ENCODE data around the gene HOXA13. TPM values are rescaled to one million over a fixed set of nuclear protein-coding genes. Genes with fewer than 3 reads are reported as not detected.

The HOXA13 gene
- total RNA-seq, 5 donors from 2014 or later (not counting 1 experiment from before 2014, with no cell fraction given): not detected

- Histone ChIP-seq H3K4me3 (ENCODE audit: control insufficient read depth in 1 of 2, extremely low read depth in 1 of 2, low read length in 1 of 2) (peak overlapping the region in 1 of 2 donors; percentile 15), H3K9me3 (no peaks in the 10 kb centered on the region), H3K27me3 (replicated peaks in 1 of 2; ENCODE audit: control insufficient read depth in 2 of 2, extremely low read depth in 1 of 2, insufficient read depth in 2 of 2, low read length in 1 of 2) (peaks cover 41 to 61% of the 10 kb centered on the region in 2 experiments), H3K4me1 (ENCODE audit: control insufficient read depth in 1 of 2, extremely low read depth in 1 of 2, insufficient read depth in 2 of 2, low read length in 2 of 2) (peaks cover 3 to 40% of the 10 kb centered on the region in 2 experiments), H3K36me3 (ENCODE audit: control insufficient read depth in 2 of 2, extremely low read depth in 1 of 2, insufficient read depth in 1 of 2, low read length in 1 of 2) (no peaks in the 10 kb centered on the region), H3K27ac (ENCODE audit: low read length) (no peak overlapping the region)
- H3K4me3 Mint-ChIP-seq: peak overlapping the region; percentile 41 to 71 (median 46)
- H3K27me3 Mint-ChIP-seq: peaks cover 81 to 83% of the 10 kb centered on the region in 2 donors
- ChIA-PET POLR2A (interaction anchor here (0.6 kb wide), 3 partner anchors 406 to 1337 kb away, joined by 3 to 5 read pairs (median 3); no protein-coding TSS in a partner anchor), CTCF (interaction anchor here (0.5 to 1.2 kb wide), 8 partner anchors 11 to 1337 kb away, joined by 3 to 8 read pairs (median 3); no protein-coding TSS in a partner anchor)
- ATAC-seq (replicated peaks in 1 of 4) (peak in 3 of 4 experiments; percentile 23 to 38 (median 32)), DNase-seq (peak in 3 of 35 experiments; percentile 10 to 27 (median 23))
- 5% methylated on average over 89 of the region's 93 CpGs for WGBS (ENCODE audit: insufficient coverage)
- H3K27ac Mint-ChIP-seq: peak overlapping the region in 1 of 2 donors; percentile 23
- no peaks in the 10 kb centered on the region for H3K9me3 Mint-ChIP-seq
- peaks cover 34 to 37% (median 36%) of the 10 kb centered on the region in 3 donors for H3K4me1 Mint-ChIP-seq
- no peaks in the 10 kb centered on the region for H3K36me3 Mint-ChIP-seq
These were observed 755 bp downstream of the HOXA13 start for GRCh38 chr7:27198871-27199801.

- no peak overlapping the region for H3K27ac ChIP-seq (ENCODE audit: low read length)
- Mint-ChIP-seq H3K36me3 (no peaks in the 10 kb centered on the region), H3K27ac (peak overlapping the region in 1 of 2 donors; percentile 50), H3K4me1 (peaks cover 38 to 39% (median 38%) of the 10 kb centered on the region in 3 donors), H3K27me3 (peaks cover 82 to 83% of the 10 kb centered on the region in 2 donors), H3K4me3 (peak overlapping the region in 2 of 3 donors; percentile 40 to 70), H3K9me3 (no peaks in the 10 kb centered on the region)
- no peaks in the 10 kb centered on the region for H3K9me3 ChIP-seq
- no peak for ATAC-seq (replicated peaks in 1 of 4)
- peaks cover 41 to 60% of the 10 kb centered on the region in 2 experiments for H3K27me3 ChIP-seq (replicated peaks in 1 of 2; ENCODE audit: control insufficient read depth in 2 of 2, extremely low read depth in 1 of 2, insufficient read depth in 2 of 2, low read length in 1 of 2)
- peak overlapping the region in 1 of 2 donors; percentile 11 for H3K4me3 ChIP-seq (ENCODE audit: control insufficient read depth in 1 of 2, extremely low read depth in 1 of 2, low read length in 1 of 2)
- H3K36me3 ChIP-seq (ENCODE audit: control insufficient read depth in 2 of 2, extremely low read depth in 1 of 2, insufficient read depth in 1 of 2, low read length in 1 of 2): no peaks in the 10 kb centered on the region
- WGBS (ENCODE audit: insufficient coverage): 13% methylated on average over 19 of the region's 29 CpGs
- ChIA-PET POLR2A (interaction anchor here in 1 of 2 donors (0.6 kb wide), 1 partner anchor 407 kb away, joined by 5 read pairs; no protein-coding TSS in a partner anchor), CTCF (interaction anchor here (0.5 to 1.2 kb wide), 6 partner anchors 30 to 1336 kb away, joined by 3 to 8 read pairs (median 3); no protein-coding TSS in a partner anchor)
- peaks cover 3 to 46% of the 10 kb centered on the region in 2 experiments for H3K4me1 ChIP-seq (ENCODE audit: control insufficient read depth in 1 of 2, extremely low read depth in 1 of 2, insufficient read depth in 2 of 2, low read length in 2 of 2)
- DNase-seq: peak in 4 of 35 experiments; percentile 7 to 23 (median 16)
These were observed 1.6 kb downstream of the HOXA13 start for GRCh38 chr7:27198138-27198841.

- peak in 1 of 35 experiments; percentile 23 for DNase-seq
- peaks cover 78 to 82% of the 10 kb centered on the region in 2 donors for H3K27me3 Mint-ChIP-seq
- H3K9me3 Mint-ChIP-seq: no peaks in the 10 kb centered on the region
- H3K27me3 ChIP-seq (replicated peaks in 1 of 2; ENCODE audit: control insufficient read depth in 2 of 2, extremely low read depth in 1 of 2, insufficient read depth in 2 of 2, low read length in 1 of 2): peaks cover 37 to 60% of the 10 kb centered on the region in 2 experiments
- CTCF ChIA-PET: no interaction called here
- no peaks in the 10 kb centered on the region for H3K9me3 ChIP-seq
- 35% methylated on average over 4 of the region's 18 CpGs for WGBS (ENCODE audit: insufficient coverage)
- ATAC-seq (replicated peaks in 1 of 4): no peak
- H3K4me1 Mint-ChIP-seq: peaks cover 41 to 42% (median 41%) of the 10 kb centered on the region in 3 donors
- POLR2A ChIA-PET: no interaction called here
- H3K36me3 ChIP-seq (ENCODE audit: control insufficient read depth in 2 of 2, extremely low read depth in 1 of 2, insufficient read depth in 1 of 2, low read length in 1 of 2): no peaks in the 10 kb centered on the region
- no peaks in the 10 kb centered on the region for H3K36me3 Mint-ChIP-seq
- peaks cover 3 to 53% of the 10 kb centered on the region in 2 experiments for H3K4me1 ChIP-seq (ENCODE audit: control insufficient read depth in 1 of 2, extremely low read depth in 1 of 2, insufficient read depth in 2 of 2, low read length in 2 of 2)
- no peak overlapping the region for H3K27ac ChIP-seq (ENCODE audit: low read length)
- peak overlapping the region in 1 of 2 donors; percentile 65 for H3K27ac Mint-ChIP-seq
- peak overlapping the region in 1 of 3 donors; percentile 70 for H3K4me3 Mint-ChIP-seq
- H3K4me3 ChIP-seq (ENCODE audit: control insufficient read depth in 1 of 2, extremely low read depth in 1 of 2, low read length in 1 of 2): no peak overlapping the region
These were observed 2.5 kb downstream of the HOXA13 start for GRCh38 chr7:27197137-27198042.

- peaks cover 37 to 40% (median 39%) of the 10 kb centered on the region in 3 donors for H3K4me1 Mint-ChIP-seq
- Histone ChIP-seq H3K9me3 (no peaks in the 10 kb centered on the region), H3K27ac (ENCODE audit: low read length) (no peak overlapping the region), H3K27me3 (replicated peaks in 1 of 2; ENCODE audit: control insufficient read depth in 2 of 2, extremely low read depth in 1 of 2, insufficient read depth in 2 of 2, low read length in 1 of 2) (peaks cover 33 to 60% of the 10 kb centered on the region in 2 experiments), H3K4me1 (ENCODE audit: control insufficient read depth in 1 of 2, extremely low read depth in 1 of 2, insufficient read depth in 2 of 2, low read length in 2 of 2) (peaks cover 3 to 52% of the 10 kb centered on the region in 2 experiments), H3K36me3 (ENCODE audit: control insufficient read depth in 2 of 2, extremely low read depth in 1 of 2, insufficient read depth in 1 of 2, low read length in 1 of 2) (no peaks in the 10 kb centered on the region), H3K4me3 (ENCODE audit: control insufficient read depth in 1 of 2, extremely low read depth in 1 of 2, low read length in 1 of 2) (no peak overlapping the region)
- no peaks in the 10 kb centered on the region for H3K36me3 Mint-ChIP-seq
- no peak overlapping the region for H3K4me3 Mint-ChIP-seq
- ChIA-PET POLR2A (interaction anchor here in 1 of 2 donors (0.6 kb wide), 1 partner anchor 13 kb away, joined by 3 read pairs; no protein-coding TSS in a partner anchor), CTCF (interaction anchor here (0.5 to 2.4 kb wide), 51 partner anchors 9 to 1726 kb away, joined by 3 to 23 read pairs (median 4); partner anchors contain the start of gene HOXA3 (in 1 of the 2))
- peaks cover 71 to 81% of the 10 kb centered on the region in 2 donors for H3K27me3 Mint-ChIP-seq
- DNase-seq (peak; percentile 49 to 89 (median 78)), ATAC-seq (replicated peaks in 1 of 4) (peak in 2 of 4 experiments; percentile 34 to 46)
- H3K9me3 Mint-ChIP-seq: no peaks in the 10 kb centered on the region
- no peak overlapping the region for H3K27ac Mint-ChIP-seq
- WGBS (ENCODE audit: insufficient coverage): 3% methylated on average over 6 of the region's 6 CpGs
These were observed 3.6 kb downstream of the HOXA13 start for GRCh38 chr7:27196287-27196767.

- Mint-ChIP-seq H3K27ac (no peak overlapping the region), H3K27me3 (peaks cover 73 to 84% of the 10 kb centered on the region in 2 donors), H3K4me3 (no peak overlapping the region), H3K4me1 (peaks cover 30 to 37% (median 35%) of the 10 kb centered on the region in 3 donors), H3K9me3 (no peaks in the 10 kb centered on the region), H3K36me3 (no peaks in the 10 kb centered on the region)
- CTCF ChIA-PET: interaction anchor here (0.7 to 2.4 kb wide), 14 partner anchors 8 to 902 kb away, joined by 3 to 23 read pairs (median 7); no protein-coding TSS in a partner anchor
- ATAC-seq (replicated peaks in 1 of 4): no peak
- no peaks in the 10 kb centered on the region for H3K9me3 ChIP-seq
- no peak overlapping the region for H3K4me3 ChIP-seq (ENCODE audit: control insufficient read depth in 1 of 2, extremely low read depth in 1 of 2, low read length in 1 of 2)
- peaks cover 36 to 62% of the 10 kb centered on the region in 2 experiments for H3K27me3 ChIP-seq (replicated peaks in 1 of 2; ENCODE audit: control insufficient read depth in 2 of 2, extremely low read depth in 1 of 2, insufficient read depth in 2 of 2, low read length in 1 of 2)
- WGBS (ENCODE audit: insufficient coverage): 80% methylated on average over 2 of the region's 9 CpGs
- POLR2A ChIA-PET: no interaction called here
- no peak overlapping the region for H3K27ac ChIP-seq (ENCODE audit: low read length)
- H3K4me1 ChIP-seq (ENCODE audit: control insufficient read depth in 1 of 2, extremely low read depth in 1 of 2, insufficient read depth in 2 of 2, low read length in 2 of 2): peaks cover 0 to 38% of the 10 kb centered on the region in 2 experiments
- H3K36me3 ChIP-seq (ENCODE audit: control insufficient read depth in 2 of 2, extremely low read depth in 1 of 2, insufficient read depth in 1 of 2, low read length in 1 of 2): no peaks in the 10 kb centered on the region
- DNase-seq: peak in 2 of 35 experiments; percentile 1 to 3
These were observed 5.1 kb downstream of the HOXA13 start for GRCh38 chr7:27194686-27195379.
